K562 (cell line): ENCODE measurements around the gene NUMB. TPM values are rescaled to one million over a fixed set of nuclear protein-coding genes. Genes with fewer than 3 reads are reported as not detected.

ENCODE experiments used
- CHD4 ChIP-seq: fragments of 200-600 bp; sonication (generic); IDR thresholded peaks from 3 replicates; pipeline ENCODE4 v1.6.1; 2012; ENCODE audit warnings: low read depth, mild to moderate bottlenecking, mixed read lengths, low read length, inconsistent platforms; ENCODE audit not compliant: insufficient read depth, insufficient replicate concordance, poor library complexity, severe bottlenecking
- CLOCK ChIP-seq: fragments of 250-450 bp; sonication (Bioruptor Pico); IDR thresholded peaks from 2 replicates; pipeline ENCODE4 v1.4.0; 2020; ENCODE audit warnings: mild to moderate bottlenecking, moderate library complexity, borderline replicate concordance
- CTCF ChIP-seq, 3 experiments: IDR thresholded peaks in 2 of 3; conservative IDR thresholded peaks in 1 of 3; 2 replicates each; pipeline ENCODE4 v1.5.1; 2011 to 2012; ENCODE audit warnings: low read length in 3 of 3, mild to moderate bottlenecking in 3 of 3, control low read depth in 2 of 3, improper control_type of control experiment in 1 of 3, inconsistent platforms in 1 of 3, low read depth in 1 of 3, mixed read lengths in 1 of 3, moderate library complexity in 1 of 3; ENCODE audit not compliant: insufficient read depth in 2 of 3
- GATA2 ChIP-seq: sonication (generic); formaldehyde crosslinking; IDR thresholded peaks from 2 replicates; pipeline ENCODE4 v1.4.0; 2020; ENCODE audit warnings: mild to moderate bottlenecking, missing genetic modification reagents
- LARP7 ChIP-seq: fragments of 450-650 bp; IDR thresholded peaks from 2 replicates; pipeline ENCODE4 v1.6.1; 2016
- MYC ChIP-seq, 2 experiments: fragments of 250-450 bp in 1 of 2; sonication (Bioruptor Pico) in 1 of 2; IDR thresholded peaks; 2 replicates each; pipeline versions ENCODE4 v1.5.1 to v1.6.1; 2012 to 2021; ENCODE audit warnings: low read depth in 2 of 2, borderline replicate concordance in 1 of 2, improper control_type of control experiment in 1 of 2, low read length in 1 of 2, mild to moderate bottlenecking in 1 of 2, moderate library complexity in 1 of 2
- NCOA1 ChIP-seq: fragments of 450-650 bp; IDR thresholded peaks from 2 replicates; pipeline ENCODE4 v1.6.1; 2016; ENCODE audit warnings: low read depth
- NFYB ChIP-seq: IDR thresholded peaks from 2 replicates; pipeline ENCODE4 v1.6.1; 2011; ENCODE audit warnings: mild to moderate bottlenecking, moderate library complexity; ENCODE audit not compliant: insufficient read length; ENCODE audit errors: extremely low read depth
- POLR3G ChIP-seq: IDR thresholded peaks from 2 replicates; pipeline ENCODE4 v1.6.1; 2011; ENCODE audit not compliant: insufficient read length, insufficient replicate concordance; ENCODE audit errors: extremely low read depth
- RFX1 ChIP-seq: fragments of 450-650 bp; IDR thresholded peaks from 2 replicates; pipeline ENCODE4 v1.6.1; 2016; ENCODE audit warnings: mild to moderate bottlenecking, moderate library complexity
- SIX5 ChIP-seq, 2 experiments: IDR thresholded peaks; 2 replicates each; pipeline ENCODE4 v1.6.1; 2011; ENCODE audit warnings: low read length in 2 of 2, borderline replicate concordance in 1 of 2, low read depth in 1 of 2, mild to moderate bottlenecking in 1 of 2, moderate library complexity in 1 of 2; ENCODE audit not compliant: insufficient read depth in 1 of 2
- SMAD4 ChIP-seq: fragments of 250-450 bp; sonication (Bioruptor Pico); conservative IDR thresholded peaks from 2 replicates; pipeline ENCODE4 v1.8.0; 2021; ENCODE audit warnings: inconsistent platforms, mild to moderate bottlenecking, moderate library complexity
- SRSF3 ChIP-seq: fragments of 200-400 bp; formaldehyde crosslinking; IDR thresholded peaks from 2 replicates; pipeline ENCODE4 v1.6.1; 2016; ENCODE audit warnings: mild to moderate bottlenecking, low read length, moderate library complexity; ENCODE audit not compliant: insufficient read depth
- YY1 ChIP-seq, 3 experiments: IDR thresholded peaks; 2 replicates each; pipeline ENCODE4 v1.6.1; 2011; ENCODE audit warnings: low read length in 2 of 3, mild to moderate bottlenecking in 2 of 3, moderate library complexity in 2 of 3, borderline replicate concordance in 1 of 3, control low read depth in 1 of 3, low read depth in 1 of 3; ENCODE audit not compliant: insufficient read depth in 3 of 3, insufficient replicate concordance in 2 of 3, control insufficient read depth in 1 of 3, insufficient read length in 1 of 3; ENCODE audit errors: extremely low read depth in 1 of 3
- ZNF277 ChIP-seq: fragments of 250-450 bp; sonication (Bioruptor Pico); IDR thresholded peaks from 2 replicates; pipeline ENCODE4 v1.8.0; 2022; ENCODE audit warnings: inconsistent platforms, mild to moderate bottlenecking, moderate library complexity, borderline replicate concordance
- ZNF311 ChIP-seq: fragments of 250-450 bp; sonication (Bioruptor Pico); IDR thresholded peaks from 2 replicates; pipeline ENCODE4 v1.4.0; 2020; ENCODE audit warnings: mild to moderate bottlenecking, moderate library complexity
- ZNF408 ChIP-seq: fragments of 250-450 bp; sonication (Bioruptor Pico); IDR thresholded peaks from 2 replicates; pipeline ENCODE4 v1.4.0; 2020; ENCODE audit warnings: low read depth, mild to moderate bottlenecking, moderate library complexity
- ZNF696 ChIP-seq: fragments of 250-450 bp; sonication (Bioruptor Pico); conservative IDR thresholded peaks from 2 replicates; pipeline ENCODE4 v1.4.0; 2020; ENCODE audit warnings: mild to moderate bottlenecking, moderate library complexity
- polyA plus RNA-seq, 8 experiments: library from polyadenylated mRNA; depleted of rRNA in 4 of 8; stranded (reverse) in 5 of 8; unstranded in 3 of 8; fragments of >200 nt; fragmentation: Nextera tagmentation in 2 of 8; fragmentation: Illumina TruSeq in 1 of 8; extraction: Ambion mirVana in 2 of 8; extraction: Trizol in 1 of 8; gene quantifications; 2 replicates each; pipeline versions ENCODE4 v1.2.1 to v1.2.3, GENCODE V29; 2011 to 2014; ENCODE audit warnings: inconsistent platforms in 1 of 8, missing spikeins in 1 of 8
- total RNA-seq, 7 experiments: library from RNA; depleted of rRNA in 6 of 7; stranded (reverse); fragments of >200 nt in 6 of 7; fragmentation: Illumina TruSeq in 2 of 7; extraction: Trizol in 2 of 7; gene quantifications; 2 replicates each; pipeline versions ENCODE4 v1.2.1 to v1.2.3, GENCODE V29; 2011 to 2021; ENCODE audit warnings: low replicate concordance in 1 of 7
- TF ChIP-seq, protein P1 (sequence below): fragments of 200-400 bp; formaldehyde crosslinking; IDR thresholded peaks from 2 replicates; pipeline ENCODE4 v1.6.1; 2017; ENCODE audit warnings: mild to moderate bottlenecking, low read depth, low read length, moderate library complexity

The NUMB gene
- total and polyA plus RNA-seq, 9 of the 15 experiments (the other 6 are each of a cell fraction or from before 2014, with no cell fraction given): 13.5 to 54.0 (median 32.3) TPM

- TF ChIP-seq, protein P1, sequence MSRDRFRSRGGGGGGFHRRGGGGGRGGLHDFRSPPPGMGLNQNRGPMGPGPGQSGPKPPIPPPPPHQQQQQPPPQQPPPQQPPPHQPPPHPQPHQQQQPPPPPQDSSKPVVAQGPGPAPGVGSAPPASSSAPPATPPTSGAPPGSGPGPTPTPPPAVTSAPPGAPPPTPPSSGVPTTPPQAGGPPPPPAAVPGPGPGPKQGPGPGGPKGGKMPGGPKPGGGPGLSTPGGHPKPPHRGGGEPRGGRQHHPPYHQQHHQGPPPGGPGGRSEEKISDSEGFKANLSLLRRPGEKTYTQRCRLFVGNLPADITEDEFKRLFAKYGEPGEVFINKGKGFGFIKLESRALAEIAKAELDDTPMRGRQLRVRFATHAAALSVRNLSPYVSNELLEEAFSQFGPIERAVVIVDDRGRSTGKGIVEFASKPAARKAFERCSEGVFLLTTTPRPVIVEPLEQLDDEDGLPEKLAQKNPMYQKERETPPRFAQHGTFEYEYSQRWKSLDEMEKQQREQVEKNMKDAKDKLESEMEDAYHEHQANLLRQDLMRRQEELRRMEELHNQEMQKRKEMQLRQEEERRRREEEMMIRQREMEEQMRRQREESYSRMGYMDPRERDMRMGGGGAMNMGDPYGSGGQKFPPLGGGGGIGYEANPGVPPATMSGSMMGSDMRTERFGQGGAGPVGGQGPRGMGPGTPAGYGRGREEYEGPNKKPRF: no peak
- TF ChIP-seq MYC (IDR thresholded peaks at IDR 0.05; ENCODE audit: low read depth, low read length) (no peak), MYC (CRISPR knock-in tag; IDR thresholded peaks at IDR 0.05; ENCODE audit: borderline replicate concordance, low read depth) (no peak), SMAD4 (CRISPR knock-in tag) (no peak), GATA2 (CRISPR knock-in tag) (peak; percentile 66; the same call in 1 of the 2 replicates), LARP7 (no peak), ZNF408 (CRISPR knock-in tag) (no peak), CLOCK (CRISPR knock-in tag) (no peak), ZNF311 (CRISPR knock-in tag) (no peak), CHD4 (no peak), NFYB (no peak), ZNF277 (CRISPR knock-in tag) (no peak), RFX1 (peak; percentile 69), CTCF (IDR thresholded peaks at IDR 0.05 in 2 of 3, conservative IDR thresholded peaks at IDR 0.05 in 1 of 3; ENCODE audit: insufficient read depth in 2 of 3, low read depth in 1 of 3, low read length in 3 of 3) (no peak), ZNF696 (CRISPR knock-in tag) (no peak), NCOA1 (no peak), SIX5 (IDR thresholded peaks at IDR 0.05; ENCODE audit: borderline replicate concordance in 1 of 2, insufficient read depth in 1 of 2, low read depth in 1 of 2, low read length in 2 of 2) (no peak), POLR3G (no peak), YY1 (IDR thresholded peaks at IDR 0.05; ENCODE audit: borderline replicate concordance in 1 of 3, control insufficient read depth in 1 of 3, extremely low read depth in 1 of 3, insufficient read depth in 3 of 3, insufficient read length in 1 of 3, insufficient replicate concordance in 2 of 3, low read depth in 1 of 3, low read length in 2 of 3) (peak in 1 of 3 experiments; percentile 18), SRSF3 (no peak)
Measured at GRCh38 chr14:73462815-73463214, 4.5 kb upstream of the NUMB start (continued).
